Body of pancreas (tissue), 4 donors: ENCODE results near the gene AP2A2. TPM values are rescaled to one million over a fixed set of nuclear protein-coding genes. Genes with fewer than 3 reads are reported as not detected.

Experiments used
- ATAC-seq: fragments of 150-250 bp; one replicate; pipeline ENCODE4 v1.9.1; 2016
- DNase-seq, 4 donors: peaks; one replicate each; pipeline ENCODE4 v3.0.0-alpha.2; 2019
- H3K27ac ChIP-seq, 4 donors: fragments of 200-600 bp; sonication (generic); 1 replicate in 3 of 4; 2 replicates in 1 of 4; pipeline versions ENCODE4 v1.5.1 to v1.6.1; 2016 to 2019; ENCODE audit warnings: mild to moderate bottlenecking in 1 of 4, mixed read lengths in 1 of 4, moderate library complexity in 1 of 4
- H3K27me3 ChIP-seq, 2 donors: fragments of 200-600 bp; sonication (generic); one replicate each; pipeline ENCODE4 v1.6.0; 2016; ENCODE audit warnings: mild to moderate bottlenecking in 1 of 2
- H3K36me3 ChIP-seq, 2 donors: fragments of 200-600 bp; sonication (generic); replicated peaks in 1 of 2; 2 replicates each; pipeline ENCODE4 v1.5.1; 2016; ENCODE audit warnings: low read depth in 2 of 2; ENCODE audit not compliant: insufficient read depth in 1 of 2
- H3K4me1 ChIP-seq: fragments of 200-600 bp; sonication (generic); one replicate; pipeline ENCODE4 v1.6.0; 2016
- H3K4me3 ChIP-seq, 2 donors: fragments of 200-600 bp; sonication (generic); 1 replicate in 1 of 2; 2 replicates in 1 of 2; pipeline ENCODE4 v1.5.1; 2016 to 2019
- H3K9me3 ChIP-seq, 3 donors: fragments of 200-600 bp; sonication (generic); 1 replicate in 2 of 3; 2 replicates in 1 of 3; pipeline ENCODE4 v1.5.1; 2016
- CTCF ChIP-seq, 7 experiments: fragments of 450-650 bp in 4 of 7; fragments of 200-600 bp in 3 of 7; sonication (generic) in 3 of 7; IDR thresholded peaks; one replicate each; pipeline ENCODE4 v1.5.1; 2016 to 2019; ENCODE audit warnings: antibody characterized with exemption in 7 of 7
- POLR2A ChIP-seq, 3 donors: fragments of 450-650 bp; IDR thresholded peaks; one replicate each; pipeline ENCODE4 v1.6.1; 2016; ENCODE audit warnings: antibody characterized with exemption in 3 of 3, mild to moderate bottlenecking in 2 of 3
- WGBS, 2 donors: methylation state at CpG; one replicate each; pipeline ENCODE4 v1.1.5; 2017; 5-methylcytosine and 5-hydroxymethylcytosine counted together
- intact Hi-C: fragments of 100-400 bp; cut with DNase I; formaldehyde crosslinking; loops from one replicate; pipeline ENCODE4 v1.15.1; 2023
- total RNA-seq, 2 donors: library from RNA; depleted of rRNA; stranded (reverse); fragments of >200 nt; gene quantifications; one replicate each; pipeline ENCODE4 v1.1.0, GENCODE V29; 2016

AP2A2 gene
- total RNA-seq, 2 donors from 2014 or later = 40.7 to 77.8 TPM

- Histone ChIP-seq H3K27ac (no peak overlapping the region), H3K36me3 (no peaks in the 10 kb centered on the region), H3K4me3 (no peak overlapping the region), H3K9me3 (no peaks in the 10 kb centered on the region), H3K4me1 (peaks cover 19% of the 10 kb centered on the region), H3K27me3 (no peaks in the 10 kb centered on the region)
- intact Hi-C loops = loop anchor here (5.0 kb wide), 1 partner anchor 132 kb away; no protein-coding TSS in a partner anchor
- ATAC-seq = no peak
- DNase-seq = peak in 1 of 4 donors; percentile 29
- TF ChIP-seq CTCF (IDR thresholded peaks at IDR 0.05) (no peak), POLR2A (IDR thresholded peaks at IDR 0.05) (no peak)
- 71 to 73% methylated on average over 12 to 24 of the region's 25 CpGs for WGBS, 2 donors
Measured at GRCh38 chr11:1054143-1055108, 128.8 kb downstream of the AP2A2 start.

GRCh38 chr11:1055109-1055703, 129.5 kb downstream of the AP2A2 start:
- intact Hi-C loops = no loop called here
- DNase-seq (no peak), ATAC-seq (no peak)
- Histone ChIP-seq H3K27ac (no peak overlapping the region), H3K9me3 (no peaks in the 10 kb centered on the region), H3K4me1 (peaks cover 12% of the 10 kb centered on the region), H3K27me3 (no peaks in the 10 kb centered on the region), H3K4me3 (no peak overlapping the region), H3K36me3 (no peaks in the 10 kb centered on the region)
- WGBS, 2 donors = 82 to 89% methylated on average over 11 to 17 of the region's 17 CpGs
- no peak for TF ChIP-seq POLR2A (IDR thresholded peaks at IDR 0.05)
- no peak for TF ChIP-seq CTCF (IDR thresholded peaks at IDR 0.05)

GRCh38 chr11:1055990-1056771, 130.5 kb downstream of the AP2A2 start:
- no peaks in the 10 kb centered on the region for H3K9me3 ChIP-seq
- no peak overlapping the region for H3K27ac ChIP-seq
- H3K4me1 ChIP-seq = peaks cover 2% of the 10 kb centered on the region
- ATAC-seq = no peak
- no peak overlapping the region for H3K4me3 ChIP-seq
- H3K27me3 ChIP-seq = no peaks in the 10 kb centered on the region
- no peaks in the 10 kb centered on the region for H3K36me3 ChIP-seq
- 76 to 81% methylated on average over 27 to 46 of the region's 46 CpGs for WGBS, 2 donors
- intact Hi-C loops = no loop called here
- DNase-seq = no peak
- no peak for TF ChIP-seq CTCF (IDR thresholded peaks at IDR 0.05)
- TF ChIP-seq POLR2A (IDR thresholded peaks at IDR 0.05) = no peak

GRCh38 chr11:1057806-1058205, 132.1 kb downstream of the AP2A2 start:
- ATAC-seq = no peak
- no peaks in the 10 kb centered on the region for H3K4me1 ChIP-seq
- H3K27ac ChIP-seq = no peak overlapping the region
- no peak for DNase-seq
- TF ChIP-seq POLR2A (IDR thresholded peaks at IDR 0.05) (no peak), CTCF (IDR thresholded peaks at IDR 0.05) (no peak)
- no peaks in the 10 kb centered on the region for H3K36me3 ChIP-seq
- H3K4me3 ChIP-seq = no peak overlapping the region
- 79 to 87% methylated on average over 16 of the region's 16 CpGs for WGBS, 2 donors
- no peaks in the 10 kb centered on the region for H3K9me3 ChIP-seq
- H3K27me3 ChIP-seq = no peaks in the 10 kb centered on the region
- intact Hi-C loops = no loop called here
